Lower leg skin (tissue), 4 donors: Measurements from ENCODE around the gene TMEM98. TPM values are rescaled to one million over a fixed set of nuclear protein-coding genes. Genes with fewer than 3 reads are reported as not detected.
"Not testable (repeated sequence)": the region's sequence is repeated elsewhere in the genome, so short reads cannot be mapped to it uniquely, and the experiment has no call there.

Experiments used
- DNase-seq, 2 donors: peaks; one replicate each; pipeline ENCODE4 v3.0.0-alpha.2; 2019; ENCODE audit warnings: low spot score in 2 of 2
- H3K4me3 ChIP-seq: fragments of 200-600 bp; sonication (generic); 2 replicates; pipeline ENCODE4 v1.5.1; 2017; ENCODE audit warnings: mild to moderate bottlenecking, low read depth; ENCODE audit not compliant: poor library complexity, severe bottlenecking
- CTCF ChIP-seq, 3 donors: fragments of 450-650 bp; IDR thresholded peaks; one replicate each; pipeline ENCODE4 v1.5.1; 2016; ENCODE audit warnings: antibody characterized with exemption in 3 of 3, mild to moderate bottlenecking in 3 of 3, moderate library complexity in 2 of 3
- POLR2A ChIP-seq, 2 donors: fragments of 450-650 bp; IDR thresholded peaks; one replicate each; pipeline ENCODE4 v1.6.1; 2016 to 2017; ENCODE audit warnings: antibody characterized with exemption in 2 of 2, mild to moderate bottlenecking in 1 of 2, moderate library complexity in 1 of 2
- WGBS, 2 donors: methylation state at CpG; one replicate each; pipeline ENCODE4 v1.1.5; 2018; 5-methylcytosine and 5-hydroxymethylcytosine counted together
- intact Hi-C: fragments of 100-400 bp; cut with DNase I; formaldehyde crosslinking; loops from one replicate; pipeline ENCODE4 v1.15.0; 2023; ENCODE audit warnings: low total_unique reads
- total RNA-seq, 4 donors: library from RNA; depleted of rRNA; stranded (reverse); fragments of >200 nt; gene quantifications; one replicate each; pipeline ENCODE4 v1.1.0, GENCODE V29; 2016

TMEM98 gene
- total RNA-seq, 4 donors from 2014 or later = 13.3 to 42.7 (median 18.5) TPM

DNA sequence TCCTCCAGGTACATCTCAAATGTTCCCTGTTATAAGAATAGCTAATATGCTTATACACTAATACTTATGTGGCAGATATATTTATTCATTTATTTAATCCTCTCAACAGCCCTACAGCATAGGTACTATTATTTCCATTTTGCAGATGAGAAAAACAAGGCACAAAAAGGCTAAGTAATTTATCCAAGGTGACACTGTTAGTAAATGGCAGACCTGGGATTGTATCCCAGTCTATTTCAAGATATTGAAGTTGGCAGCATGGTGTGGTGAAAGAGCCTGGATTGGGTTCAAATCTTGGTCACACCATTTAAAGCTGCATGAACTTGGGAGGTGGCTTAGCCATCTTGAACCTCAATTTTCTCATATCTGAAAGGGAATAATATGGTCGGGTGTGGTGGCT is 27.2 kb downstream of the TMEM98 start:
- no peak overlapping the region for H3K4me3 ChIP-seq
- WGBS, 2 donors = 90 to 96% methylated on average over 1 of the region's 1 CpG

GRCh38 chr17:32956240-32956970 is 28.5 kb downstream of the TMEM98 start:
- H3K4me3 ChIP-seq = no peak overlapping the region
- DNase-seq = no peak
- TF ChIP-seq POLR2A (IDR thresholded peaks at IDR 0.05) (no peak), CTCF (IDR thresholded peaks at IDR 0.05) (no peak)
- 79 to 82% methylated on average over 5 of the region's 5 CpGs for WGBS, 2 donors
- intact Hi-C loops = no loop called here

More for the DNA sequence above, 27.2 kb downstream of the TMEM98 start:
- intact Hi-C loops = no loop called here
- DNase-seq = no peak
- TF ChIP-seq CTCF (IDR thresholded peaks at IDR 0.05) = no peak
- no peak for TF ChIP-seq POLR2A (IDR thresholded peaks at IDR 0.05)

DNA sequence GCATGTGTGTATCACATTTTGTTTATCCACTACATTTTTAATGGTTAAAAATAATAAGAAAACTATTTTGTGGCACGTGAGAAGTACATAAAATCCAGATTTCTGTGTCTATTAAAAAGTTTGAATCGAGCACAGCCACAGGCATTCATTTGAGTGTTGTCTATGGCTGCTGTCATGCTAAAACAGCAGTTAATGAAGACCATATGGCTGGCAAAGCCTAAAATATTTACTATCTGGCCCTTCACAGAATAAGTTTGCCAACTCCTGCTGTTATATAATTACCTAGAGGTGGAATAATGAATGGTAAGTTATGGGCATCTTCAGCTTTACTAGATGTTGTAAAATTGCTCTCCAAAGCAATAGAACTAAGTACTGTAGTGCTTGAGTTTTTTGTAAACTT is 30.5 kb downstream of the TMEM98 start:
- no peak overlapping the region for H3K4me3 ChIP-seq
- intact Hi-C loops = no loop called here
- no peak for DNase-seq
- WGBS, 2 donors = 20 to 33% methylated on average over 2 of the region's 2 CpGs
- no peak for TF ChIP-seq POLR2A (IDR thresholded peaks at IDR 0.05)
- no peak for TF ChIP-seq CTCF (IDR thresholded peaks at IDR 0.05)

DNA sequence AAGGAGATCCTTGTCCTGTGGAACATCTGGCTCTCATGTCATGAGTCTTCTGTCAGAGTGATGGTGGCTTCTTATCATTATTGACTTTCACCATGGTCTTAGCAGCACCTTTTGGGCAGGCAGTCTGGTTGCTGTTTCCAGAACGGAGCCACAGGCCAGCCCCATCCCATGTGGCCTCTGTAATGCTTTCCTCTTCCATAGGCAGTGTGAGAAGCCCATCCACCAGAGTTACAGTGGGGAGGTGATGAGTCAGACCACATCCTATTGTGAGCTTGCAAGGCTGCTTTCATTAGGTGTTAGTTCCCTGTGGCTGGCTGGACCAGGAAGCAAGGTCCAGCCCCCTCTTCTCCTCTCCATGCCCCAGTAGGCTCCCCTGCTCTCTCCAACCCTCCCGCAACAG is 32.9 kb downstream of the TMEM98 start:
- intact Hi-C loops = no loop called here
- H3K4me3 ChIP-seq = no peak overlapping the region
- WGBS, 2 donors = 62 to 81% methylated on average over 2 of the region's 2 CpGs
- DNase-seq = no peak
- TF ChIP-seq POLR2A (IDR thresholded peaks at IDR 0.05) (no peak), CTCF (IDR thresholded peaks at IDR 0.05) (no peak)

DNA sequence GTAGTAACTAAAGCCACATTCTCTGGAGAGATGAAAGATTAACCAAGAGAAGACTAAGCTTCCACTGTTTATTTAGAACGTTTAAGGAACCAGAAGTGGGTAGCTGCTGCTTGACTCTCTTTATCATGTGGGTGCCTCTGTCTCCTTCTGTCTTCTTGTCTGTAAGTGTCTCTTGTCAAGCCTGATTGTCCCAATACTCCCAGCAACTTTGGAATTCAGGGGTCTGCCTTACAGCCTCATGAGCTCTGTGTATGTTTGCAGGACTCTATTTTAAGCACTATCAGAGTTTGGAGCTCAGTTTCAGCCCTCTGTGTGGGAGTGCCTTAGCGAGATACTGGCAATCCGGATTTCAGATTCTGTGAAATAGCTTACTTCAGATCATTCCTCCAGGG is 34.4 kb downstream of the TMEM98 start:
- TF ChIP-seq POLR2A (IDR thresholded peaks at IDR 0.05) = no peak
- no peak for TF ChIP-seq CTCF (IDR thresholded peaks at IDR 0.05)
- intact Hi-C loops = no loop called here
- DNase-seq = no peak
- H3K4me3 ChIP-seq = no peak overlapping the region
- WGBS, 2 donors = 63 to 70% methylated on average over 3 of the region's 3 CpGs

DNA sequence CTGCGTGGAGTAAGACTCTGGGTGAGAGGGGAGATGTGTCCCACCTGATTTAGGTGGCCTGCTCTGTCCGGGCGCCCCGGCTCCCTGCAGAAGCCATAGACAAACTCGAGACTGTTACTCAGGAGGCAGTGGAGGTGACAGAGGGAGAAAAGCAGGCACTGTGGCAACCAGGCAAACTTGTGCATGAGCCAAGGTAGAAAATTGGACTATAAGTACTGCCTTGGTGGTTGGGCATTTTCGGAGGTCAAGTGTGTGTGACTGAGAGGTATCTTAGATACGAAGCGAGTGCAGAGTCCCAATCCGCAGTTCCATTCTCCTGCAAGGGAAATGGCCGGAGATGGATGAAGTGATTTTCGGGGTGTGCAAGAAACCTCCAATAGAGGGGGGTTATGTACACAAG is 36.6 kb downstream of the TMEM98 start:
- DNase-seq = peak in 1 of 2 donors; percentile 7
- whole genome bisulfite sequencing, 2 donors = 84 to 87% methylated on average over 11 of the region's 11 CpGs
- intact Hi-C loops = no loop called here

DNA sequence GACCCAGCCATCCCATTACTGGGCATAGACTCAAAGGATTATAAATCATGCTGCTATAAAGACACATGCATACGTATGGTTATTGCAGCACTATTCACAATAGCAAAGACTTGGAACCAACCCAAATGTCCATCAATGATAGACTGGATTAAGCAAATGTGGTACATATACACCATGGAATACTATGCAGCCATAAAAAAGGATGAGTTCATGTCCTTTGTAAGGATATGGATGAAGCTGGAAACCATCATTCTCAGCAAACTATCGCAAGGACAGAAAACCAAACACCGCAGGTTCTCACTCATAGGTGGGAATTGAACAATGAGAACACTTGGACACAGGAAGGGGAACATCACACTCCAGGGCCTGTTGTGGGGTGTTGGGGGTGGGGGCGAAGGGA is 41.3 kb downstream of the TMEM98 start:
- 76 to 84% methylated on average over 4 of the region's 4 CpGs for WGBS, 2 donors
- H3K4me3 ChIP-seq, intact Hi-C loops: not testable (repeated sequence)

More for the DNA sequence above, 36.6 kb downstream of the TMEM98 start:
- no peak overlapping the region for H3K4me3 ChIP-seq
- TF ChIP-seq POLR2A (IDR thresholded peaks at IDR 0.05) = no peak
- no peak for TF ChIP-seq CTCF (IDR thresholded peaks at IDR 0.05)

More for the DNA sequence above, 41.3 kb downstream of the TMEM98 start:
- DNase-seq = not testable (repeated sequence)
